GM21515 (cell line): ENCODE results near the gene BEX5.
"Not testable (repeated sequence)": the region's sequence is repeated elsewhere in the genome, so short reads cannot be mapped to it uniquely, and the experiment has no call there.

ENCODE experiments used
- ATAC-seq: cut with Tn5 transposase; IDR thresholded peaks from one replicate; pipeline ENCODE4 v1.9.1; 2021; ENCODE audit not compliant: unreplicated experiment

Gene BEX5

DNA sequence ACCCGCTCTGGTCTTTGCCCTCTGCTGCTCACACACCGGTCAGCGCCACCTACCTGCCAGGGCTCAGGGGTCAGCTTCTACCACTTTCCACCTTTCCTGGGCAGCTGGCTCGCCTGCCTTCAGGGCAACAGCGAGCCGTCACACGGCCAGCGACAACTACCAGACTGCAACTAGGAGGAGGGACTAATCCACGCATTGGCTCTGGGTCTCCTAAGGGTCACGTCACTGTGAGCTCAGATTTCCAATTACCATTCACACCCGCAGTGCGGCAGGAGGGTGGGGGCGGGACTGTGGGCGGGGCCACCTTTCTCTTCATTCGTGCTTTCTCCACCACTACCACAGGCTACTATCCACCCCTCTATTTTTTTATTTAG lies at the start of gene BEX5:
Gene BEX5, minus strand, starts transcription at position 172 of the 374 bp plus-strand sequence. CDS start 1,712 bp downstream, outside the sequence.
- no peak for ATAC-seq

DNA sequence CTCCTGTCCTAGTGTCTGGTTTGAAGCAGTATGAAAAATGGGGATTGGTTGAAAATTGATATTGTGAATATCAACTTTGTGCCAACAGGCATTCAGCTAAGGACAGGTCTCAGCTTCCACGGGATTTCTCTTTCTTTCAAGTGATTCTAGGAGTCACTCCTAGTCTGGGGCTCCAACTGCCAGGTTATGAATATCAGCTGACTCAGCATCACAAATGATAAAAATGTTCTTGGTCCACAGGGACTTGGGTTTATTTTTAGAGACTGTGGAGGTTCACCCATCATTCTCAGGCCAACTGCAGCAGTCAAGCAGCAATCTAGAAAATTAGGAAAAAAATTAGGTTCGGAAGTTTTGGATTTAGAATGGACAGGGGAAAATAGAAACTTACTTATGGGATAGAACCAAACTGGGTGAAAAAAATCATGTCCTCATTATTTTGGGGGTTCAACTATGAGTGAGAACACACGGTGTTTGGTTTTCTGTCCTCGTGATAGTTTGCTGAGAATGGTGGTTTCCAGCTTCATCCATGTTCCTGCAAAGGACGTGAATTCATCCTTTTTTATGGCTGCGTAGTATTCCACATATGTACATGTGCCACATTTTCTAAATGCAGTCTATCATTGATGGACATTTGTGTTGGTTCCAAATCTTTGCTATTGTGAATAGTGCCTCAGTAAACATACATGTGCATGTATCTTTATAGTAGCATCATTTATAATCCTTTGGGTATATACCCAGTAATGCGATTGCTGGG lies 30.4 kb upstream of the BEX5 start:
- no peak for ATAC-seq

DNA sequence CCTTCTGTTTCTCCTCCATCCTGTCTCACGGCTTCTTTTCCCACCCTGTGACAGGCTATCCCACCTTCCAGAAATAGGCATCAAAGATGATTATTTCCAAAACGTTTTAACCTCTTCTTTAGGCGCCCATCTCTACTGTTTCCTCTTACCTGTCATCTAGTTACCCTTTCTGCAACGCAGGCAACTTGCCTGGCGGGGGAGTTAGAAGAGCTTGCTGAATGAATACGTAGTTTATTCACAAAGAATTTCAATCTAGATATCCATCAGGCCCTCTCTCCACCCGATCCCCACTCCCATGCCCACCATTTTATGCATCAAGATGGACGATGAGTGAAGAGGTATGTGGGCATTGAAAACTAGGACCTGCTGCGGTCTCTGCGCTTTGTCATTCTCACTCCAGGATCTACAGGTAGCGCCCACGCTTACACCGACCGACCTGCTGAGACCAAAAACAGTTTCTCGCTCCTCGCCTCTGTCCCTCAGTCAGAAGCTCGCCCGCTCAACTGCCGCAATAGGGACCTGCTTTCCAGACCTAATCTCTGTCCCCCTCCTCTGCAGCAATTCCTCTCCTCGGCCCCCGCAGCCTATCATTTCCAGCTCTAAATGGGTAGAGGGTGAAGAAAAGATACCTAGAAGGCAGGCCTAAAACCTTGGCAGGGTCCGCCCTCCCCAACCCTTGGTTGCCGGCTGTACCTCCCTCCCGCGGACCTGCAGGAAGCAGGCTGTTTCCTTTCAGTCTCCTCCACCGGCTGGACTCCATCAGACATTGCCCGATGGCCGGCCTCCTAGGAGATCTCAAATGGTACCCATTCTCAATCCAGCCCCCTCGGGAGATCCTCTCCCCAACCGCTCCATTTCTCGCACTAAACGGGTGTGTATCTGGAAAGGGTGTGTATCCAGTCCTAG lies 624 bp downstream of the BEX5 start:
- ATAC-seq: no peak

DNA sequence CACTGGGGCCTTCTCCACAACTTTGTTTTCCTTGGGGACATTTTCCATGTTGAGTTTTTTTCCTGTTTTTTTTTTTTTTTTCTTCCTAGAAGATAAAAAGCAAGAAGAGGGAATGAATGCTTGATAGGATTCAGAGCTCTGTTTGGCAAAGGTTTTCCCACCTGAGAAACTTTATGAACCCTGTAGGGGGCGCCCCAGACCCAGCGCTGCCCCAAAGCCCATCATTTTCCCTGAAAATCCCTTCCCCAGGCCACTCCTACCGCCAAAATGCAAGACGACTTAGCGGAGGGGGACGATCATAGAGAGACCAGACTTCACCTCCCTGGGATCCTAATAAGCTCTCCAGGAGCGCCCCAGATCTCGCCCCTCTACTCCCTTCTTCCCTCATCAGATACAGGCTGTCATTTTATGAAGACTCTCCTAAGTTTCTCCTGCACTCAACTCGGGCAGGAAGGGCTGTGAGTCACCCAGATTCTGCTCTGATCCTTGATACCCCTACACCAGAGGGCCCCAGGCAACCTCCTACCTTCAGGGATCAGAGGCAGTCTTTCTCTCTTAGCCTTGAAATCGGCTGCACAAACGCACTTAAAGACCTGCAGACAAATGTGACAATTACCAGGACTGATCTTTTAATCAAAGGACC lies 1.4 kb downstream of the BEX5 start:
- no peak for ATAC-seq

DNA sequence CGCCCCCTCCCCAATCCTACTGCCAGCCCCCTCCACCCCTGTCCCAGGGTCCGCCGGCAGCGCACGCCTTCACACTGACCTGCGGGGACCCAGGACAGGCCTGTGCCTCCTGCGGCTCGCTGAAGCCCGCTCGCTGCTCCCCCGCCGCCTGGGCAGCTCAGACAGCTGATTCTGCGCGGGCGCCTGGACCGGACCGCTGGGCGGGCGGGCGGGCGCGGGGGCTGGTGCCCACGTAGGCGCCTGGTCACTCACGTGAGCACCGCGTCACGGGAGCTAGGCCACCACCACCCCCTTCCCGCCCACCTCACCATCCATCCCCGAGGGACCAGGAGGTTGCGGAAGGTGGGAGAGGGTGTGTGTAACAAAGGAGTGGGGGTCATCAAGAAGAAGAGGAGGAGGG lies 13.5 kb downstream of the BEX5 start, which contains the start of gene TCEAL6:
Gene TCEAL6, minus strand, starts transcription at position 208 of the 400 bp plus-strand sequence.
- ATAC-seq: not testable (repeated sequence)

DNA sequence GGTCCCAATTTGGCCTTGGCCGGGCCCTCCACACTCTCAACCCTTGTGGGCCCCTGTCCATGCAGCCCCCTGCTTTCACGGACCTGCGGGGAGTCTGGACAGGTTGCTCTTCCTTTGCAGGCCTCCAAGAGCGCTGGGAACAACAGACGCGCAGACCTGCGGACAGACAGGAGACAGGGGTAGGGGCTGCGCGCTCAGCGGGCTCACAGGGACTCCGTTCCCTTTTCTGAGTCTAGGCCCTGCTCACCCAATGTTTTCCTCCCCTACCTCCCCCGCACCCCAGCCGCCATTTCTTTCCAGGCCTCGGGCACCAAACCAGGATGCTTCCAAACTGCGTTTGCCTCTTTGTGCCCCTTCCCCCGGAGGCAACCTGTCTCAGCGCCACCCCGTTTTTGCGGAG lies 14.1 kb downstream of the BEX5 start:
- not testable (repeated sequence) for ATAC-seq

DNA sequence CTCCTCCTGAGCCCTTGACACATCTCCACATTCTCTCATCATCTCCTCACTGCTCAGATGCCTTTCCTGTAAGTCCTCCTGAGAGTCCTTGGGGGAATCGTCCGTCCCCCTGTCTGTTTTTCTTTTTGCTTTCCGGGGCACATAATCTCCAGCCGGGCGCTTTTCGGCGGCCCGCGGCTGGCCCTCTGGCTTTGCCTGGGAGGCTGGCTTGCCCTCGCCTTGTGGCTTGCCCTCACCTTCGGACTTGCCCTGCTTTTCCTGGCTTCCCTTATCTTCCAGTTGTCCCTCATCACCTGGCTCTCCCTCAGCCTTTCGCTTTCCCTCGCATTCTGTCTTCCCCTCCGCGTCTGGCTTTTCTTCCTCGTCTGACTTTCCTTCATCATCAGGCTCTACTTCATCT lies 14.9 kb downstream of the BEX5 start:
- not testable (repeated sequence) for ATAC-seq

DNA sequence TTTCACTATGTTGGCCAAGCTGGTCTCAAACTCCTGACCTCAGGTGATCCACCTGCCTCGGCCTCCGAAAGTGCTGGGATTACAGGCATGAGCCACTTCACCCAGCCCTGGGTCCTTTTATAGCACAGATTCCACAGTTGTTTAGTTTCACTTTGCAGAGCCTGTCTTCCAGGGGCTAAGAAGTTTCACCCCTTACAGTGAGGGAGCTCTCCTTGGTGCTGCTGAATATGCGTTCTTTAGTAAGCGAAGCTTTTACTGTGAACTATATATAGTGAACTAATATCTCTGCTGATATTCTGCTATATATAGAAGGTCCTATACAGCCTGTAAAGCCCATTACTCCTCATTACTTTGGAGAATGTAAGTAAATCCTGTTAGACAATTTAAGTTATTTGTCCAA lies 17.7 kb downstream of the BEX5 start:
- no peak for ATAC-seq

DNA sequence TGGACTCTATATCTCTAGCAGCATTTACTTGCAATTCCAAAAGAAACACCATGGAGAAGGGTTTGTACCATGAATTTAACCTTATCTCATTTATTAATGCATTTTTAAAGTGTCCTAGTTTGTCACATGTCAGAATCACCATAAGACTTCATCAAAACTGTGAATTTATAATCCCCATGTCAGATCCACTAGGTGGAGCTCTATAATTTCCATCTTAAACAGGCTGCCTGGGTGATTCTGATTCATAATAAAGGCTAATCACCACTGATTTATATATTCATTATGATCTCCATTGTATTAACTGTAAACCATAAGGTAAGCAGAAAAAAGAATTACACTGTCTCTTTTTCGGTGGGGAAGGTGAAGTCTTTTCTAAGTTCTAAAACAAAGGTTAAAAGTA lies 26.3 kb downstream of the BEX5 start:
- no peak for ATAC-seq

DNA sequence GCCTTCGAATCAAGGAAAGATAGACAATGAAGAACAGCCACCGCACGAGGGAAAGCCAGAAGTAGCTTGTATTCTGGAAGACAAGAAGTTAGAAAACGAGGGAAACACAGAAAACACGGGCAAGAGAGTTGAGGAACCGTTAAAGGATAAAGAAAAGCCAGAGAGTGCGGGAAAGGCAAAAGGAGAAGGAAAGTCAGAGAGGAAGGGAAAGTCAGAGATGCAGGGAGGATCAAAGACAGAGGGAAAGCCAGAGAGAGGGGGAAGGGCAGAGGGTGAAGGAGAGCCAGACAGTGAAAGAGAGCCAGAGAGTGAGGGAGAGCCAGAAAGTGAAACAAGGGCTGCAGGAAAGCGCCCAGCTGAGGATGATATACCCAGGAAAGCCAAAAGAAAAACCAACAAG lies 28.9 kb downstream of the BEX5 start:
- ATAC-seq: no peak

DNA sequence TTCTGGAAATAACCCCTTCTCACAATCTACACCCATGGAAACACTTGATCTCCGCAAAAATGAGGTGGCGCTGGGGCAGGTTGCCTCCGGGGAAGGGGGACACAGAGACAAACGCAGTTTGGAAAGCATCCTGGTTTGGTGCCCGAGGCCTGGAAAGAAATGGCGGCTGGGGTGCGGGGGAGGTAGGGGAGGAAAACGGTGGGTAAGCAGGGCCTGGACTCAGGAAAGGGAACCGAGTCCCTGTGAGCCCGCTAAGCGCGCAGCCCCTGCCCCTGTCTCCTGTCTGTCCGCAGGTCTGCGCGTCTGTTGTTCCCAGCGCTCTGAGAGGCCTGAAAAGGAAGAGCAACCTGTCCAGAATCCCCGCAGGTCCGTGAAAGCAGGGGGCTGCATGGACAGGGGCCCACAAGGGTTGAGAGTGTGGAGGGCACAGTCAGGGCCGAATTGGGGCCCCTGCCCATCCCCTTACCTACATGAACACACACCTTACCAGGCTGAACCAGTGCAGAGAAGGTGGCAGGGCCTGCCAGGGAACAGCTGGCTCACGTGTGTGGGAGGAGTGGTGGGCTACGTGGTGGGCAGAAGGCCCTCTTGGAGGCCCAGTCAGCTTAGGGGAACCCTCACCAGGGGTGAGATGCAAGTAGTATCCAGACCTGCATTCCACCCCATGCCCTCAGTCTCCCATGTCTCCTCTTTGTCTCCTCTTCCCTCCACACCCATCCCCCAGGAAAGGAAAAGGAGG lies 29.5 kb downstream of the BEX5 start:
- not testable (repeated sequence) for ATAC-seq

DNA sequence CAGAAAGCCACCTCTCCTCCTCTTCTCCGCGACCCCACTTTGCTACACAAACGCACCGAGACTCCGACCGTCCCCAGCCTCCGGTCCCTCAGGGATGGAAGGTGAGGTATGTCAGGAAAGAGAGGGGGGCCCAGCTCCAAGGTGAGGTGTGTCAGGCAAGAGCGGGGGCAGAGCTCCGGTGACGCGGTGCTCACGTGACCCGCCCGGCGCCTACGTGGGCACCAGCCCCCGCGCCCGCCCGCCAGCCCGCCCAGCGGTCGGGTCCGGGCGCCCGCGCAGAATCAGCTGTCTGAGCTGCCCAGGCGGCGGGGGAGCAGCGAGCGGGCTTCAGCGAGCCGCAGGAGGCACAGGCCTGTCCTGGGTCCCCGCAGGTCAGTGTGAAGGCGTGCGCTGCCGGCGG lies 30.3 kb downstream of the BEX5 start, which contains the start of gene TCEAL2:
Gene TCEAL2, plus strand, starts transcription at position 244 of the 400 bp plus-strand sequence. CDS start 1,152 bp downstream, outside the sequence.
- ATAC-seq: not testable (repeated sequence)

DNA sequence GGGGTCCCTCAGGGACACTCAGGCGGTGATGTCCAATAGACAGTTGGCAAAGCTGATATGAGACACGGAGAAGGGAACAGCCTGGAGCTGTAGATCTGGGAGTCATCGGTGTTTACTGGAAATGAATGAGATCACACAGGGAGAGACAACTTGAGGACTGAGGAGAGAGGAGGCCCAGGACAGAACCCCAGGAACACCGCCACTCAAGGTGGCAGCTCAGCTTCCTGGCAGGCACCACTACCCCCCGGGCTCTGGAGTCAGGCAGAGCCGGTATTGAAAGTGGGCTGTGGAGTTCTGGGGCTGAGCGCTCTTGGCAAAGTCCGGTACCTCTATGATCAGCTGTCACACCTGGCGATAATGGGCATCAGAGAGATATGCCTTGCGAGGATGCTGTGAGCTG lies 30.8 kb downstream of the BEX5 start:
- not testable (repeated sequence) for ATAC-seq

DNA sequence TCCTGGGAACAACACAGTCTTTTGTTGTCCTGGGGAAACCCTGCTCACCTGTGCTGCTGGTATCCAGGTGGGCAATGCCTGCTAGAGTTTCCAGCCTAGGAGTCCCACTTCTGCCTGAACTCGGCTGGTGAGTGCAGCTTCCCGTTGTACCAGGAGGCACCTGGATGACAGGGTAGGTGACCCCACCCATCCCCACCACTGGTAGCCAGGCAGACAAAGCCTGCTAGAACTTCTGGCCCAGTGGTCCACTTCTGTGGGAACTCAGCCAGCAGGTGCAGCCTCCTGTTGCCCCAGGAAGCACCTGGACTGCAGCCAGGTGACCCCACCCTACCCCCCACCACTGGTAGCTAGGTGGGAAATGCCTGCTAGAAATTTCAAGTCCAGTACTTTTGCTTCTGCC lies 40.0 kb downstream of the BEX5 start:
- no peak for ATAC-seq

DNA sequence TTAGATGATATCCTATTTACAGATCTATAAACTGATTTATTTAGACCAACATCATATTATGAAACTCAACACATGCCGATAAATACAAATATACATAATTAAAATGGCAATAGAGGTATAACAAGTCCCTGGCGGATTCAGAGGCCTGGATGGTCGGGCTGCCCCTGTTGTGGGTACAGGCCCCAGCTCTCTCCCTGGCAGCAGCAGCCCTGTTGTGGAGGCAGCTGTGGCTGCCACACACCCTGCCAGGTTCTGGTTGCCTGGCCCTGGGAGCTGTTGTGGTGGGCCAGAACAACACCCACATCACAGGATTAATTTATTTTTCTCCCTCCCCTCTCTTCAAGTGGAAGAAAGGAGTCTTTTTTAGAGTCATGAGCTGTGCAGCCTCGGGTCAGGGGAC lies 42.4 kb downstream of the BEX5 start:
- no peak for ATAC-seq
